HL-60 (cell line): ENCODE data around the gene MORF4L2.

Experiments
- CTCF ChIP-seq: IDR thresholded peaks from one replicate; pipeline ENCODE4 v1.5.1; 2011; ENCODE audit warnings: low read length, control low read depth, inconsistent platforms; ENCODE audit not compliant: insufficient read depth
- POLR2AphosphoS5 ChIP-seq: IDR thresholded peaks from 2 replicates; pipeline ENCODE4 v1.6.1; 2012; ENCODE audit warnings: low read depth
- REST ChIP-seq: IDR thresholded peaks from 2 replicates; pipeline ENCODE4 v1.6.1; 2012; ENCODE audit warnings: low read depth; ENCODE audit not compliant: insufficient replicate concordance
- SPI1 ChIP-seq: IDR thresholded peaks from 2 replicates; pipeline ENCODE4 v1.6.1; 2012; ENCODE audit warnings: low read depth, mild to moderate bottlenecking, borderline replicate concordance

GRCh38 chrX:103651151-103651773, 35.2 kb downstream of the MORF4L2 start:
- TF ChIP-seq REST (no peak), CTCF (no peak), POLR2AphosphoS5 (no peak), SPI1 (no peak)
